Testis (tissue), 2 donors: ENCODE data around the gene SMIM34.
"Not testable (repeated sequence)": the region's sequence is repeated elsewhere in the genome, so short reads cannot be mapped to it uniquely, and the experiment has no call there.

Source experiments
- CTCF ChIP-seq, 3 experiments: fragments of 450-650 bp in 2 of 3; fragments of 200-600 bp in 1 of 3; sonication (generic) in 1 of 3; IDR thresholded peaks; one replicate each; pipeline ENCODE4 v1.5.1; 2016 to 2019; ENCODE audit warnings: antibody characterized with exemption in 3 of 3, mild to moderate bottlenecking in 2 of 3, moderate library complexity in 1 of 3
- POLR2A ChIP-seq: fragments of 450-650 bp; IDR thresholded peaks from one replicate; pipeline ENCODE4 v1.6.1; 2017; ENCODE audit warnings: antibody characterized with exemption, mild to moderate bottlenecking, moderate library complexity

- not testable (repeated sequence) for TF ChIP-seq POLR2A; CTCF (IDR thresholded peaks at IDR 0.05)
These were observed 49.3 kb downstream of the SMIM34 start for GRCh38 chr21:34374462-34374861.
